ENCODE results near the gene GRIK1.

The GRIK1 gene

GRCh38 chr21:29661672-29662442, 277.9 kb downstream of the GRIK1 start:
- Histone ChIP-seq H3K27ac (ENCODE audit: poor library complexity, severe bottlenecking) (no peak overlapping the region), H3K9me3 (ENCODE audit: severe bottlenecking) (no peaks in the 10 kb centered on the region), H3K4me1 (ENCODE audit: insufficient read depth, poor library complexity, severe bottlenecking) (peaks cover 3% of the 10 kb centered on the region), H3K27me3 (ENCODE audit: insufficient read depth, poor library complexity, severe bottlenecking) (no peaks in the 10 kb centered on the region), H3K4me3 (ENCODE audit: severe bottlenecking) (no peak overlapping the region), H3K36me3 (ENCODE audit: low read depth) (no peaks in the 10 kb centered on the region)
- no peak for TF ChIP-seq CTCF (IDR thresholded peaks at IDR 0.05; ENCODE audit: poor library complexity, severe bottlenecking)
- DNase-seq (ENCODE audit: low spot score) (no peak), ATAC-seq (ENCODE audit: low read depth) (no peak)

- Histone ChIP-seq H3K9me3 (ENCODE audit: severe bottlenecking) (no peaks in the 10 kb centered on the region), H3K36me3 (ENCODE audit: low read depth) (no peaks in the 10 kb centered on the region), H3K4me1 (ENCODE audit: insufficient read depth, poor library complexity, severe bottlenecking) (peaks cover 9% of the 10 kb centered on the region), H3K27me3 (ENCODE audit: insufficient read depth, poor library complexity, severe bottlenecking) (no peaks in the 10 kb centered on the region), H3K27ac (ENCODE audit: poor library complexity, severe bottlenecking) (no peak overlapping the region), H3K4me3 (ENCODE audit: severe bottlenecking) (no peak overlapping the region)
- DNase-seq (ENCODE audit: low spot score): no peak
- ATAC-seq (ENCODE audit: low read depth): no peak
- no peak for TF ChIP-seq CTCF (IDR thresholded peaks at IDR 0.05; ENCODE audit: poor library complexity, severe bottlenecking)
Measured at GRCh38 chr21:29660047-29660720, 279.6 kb downstream of the GRIK1 start.

GRCh38 chr21:29658934-29659203, 280.9 kb downstream of the GRIK1 start:
- peaks cover 9% of the 10 kb centered on the region for H3K4me1 ChIP-seq (ENCODE audit: insufficient read depth, poor library complexity, severe bottlenecking)
- H3K9me3 ChIP-seq (ENCODE audit: severe bottlenecking): no peaks in the 10 kb centered on the region
- TF ChIP-seq CTCF (IDR thresholded peaks at IDR 0.05; ENCODE audit: poor library complexity, severe bottlenecking): no peak
- H3K27me3 ChIP-seq (ENCODE audit: insufficient read depth, poor library complexity, severe bottlenecking): no peaks in the 10 kb centered on the region
- H3K4me3 ChIP-seq (ENCODE audit: severe bottlenecking): no peak overlapping the region
- ATAC-seq (ENCODE audit: low read depth) (no peak), DNase-seq (ENCODE audit: low spot score) (no peak)
- H3K36me3 ChIP-seq (ENCODE audit: low read depth): no peaks in the 10 kb centered on the region
- H3K27ac ChIP-seq (ENCODE audit: poor library complexity, severe bottlenecking): no peak overlapping the region

- no peak for ATAC-seq (ENCODE audit: low read depth)
- TF ChIP-seq CTCF (IDR thresholded peaks at IDR 0.05; ENCODE audit: poor library complexity, severe bottlenecking): no peak
- no peaks in the 10 kb centered on the region for H3K36me3 ChIP-seq (ENCODE audit: low read depth)
- no peak for DNase-seq (ENCODE audit: low spot score)
- H3K9me3 ChIP-seq (ENCODE audit: severe bottlenecking): no peaks in the 10 kb centered on the region
- no peak overlapping the region for H3K27ac ChIP-seq (ENCODE audit: poor library complexity, severe bottlenecking)
- H3K4me1 ChIP-seq (ENCODE audit: insufficient read depth, poor library complexity, severe bottlenecking): peaks cover 9% of the 10 kb centered on the region
- H3K4me3 ChIP-seq (ENCODE audit: severe bottlenecking): no peak overlapping the region
- no peaks in the 10 kb centered on the region for H3K27me3 ChIP-seq (ENCODE audit: insufficient read depth, poor library complexity, severe bottlenecking)
Measured at GRCh38 chr21:29658177-29658933, 281.4 kb downstream of the GRIK1 start.
